LoVo (cell line): ENCODE results near the gene S1PR2.
"Not testable (repeated sequence)": the region's sequence is repeated elsewhere in the genome, so short reads cannot be mapped to it uniquely, and the experiment has no call there.

Experiments
- DNase-seq: peaks from one replicate; pipeline ENCODE4 v3.0.0-alpha.2; 2016; ENCODE audit warnings: low spot score

S1PR2 gene

DNA sequence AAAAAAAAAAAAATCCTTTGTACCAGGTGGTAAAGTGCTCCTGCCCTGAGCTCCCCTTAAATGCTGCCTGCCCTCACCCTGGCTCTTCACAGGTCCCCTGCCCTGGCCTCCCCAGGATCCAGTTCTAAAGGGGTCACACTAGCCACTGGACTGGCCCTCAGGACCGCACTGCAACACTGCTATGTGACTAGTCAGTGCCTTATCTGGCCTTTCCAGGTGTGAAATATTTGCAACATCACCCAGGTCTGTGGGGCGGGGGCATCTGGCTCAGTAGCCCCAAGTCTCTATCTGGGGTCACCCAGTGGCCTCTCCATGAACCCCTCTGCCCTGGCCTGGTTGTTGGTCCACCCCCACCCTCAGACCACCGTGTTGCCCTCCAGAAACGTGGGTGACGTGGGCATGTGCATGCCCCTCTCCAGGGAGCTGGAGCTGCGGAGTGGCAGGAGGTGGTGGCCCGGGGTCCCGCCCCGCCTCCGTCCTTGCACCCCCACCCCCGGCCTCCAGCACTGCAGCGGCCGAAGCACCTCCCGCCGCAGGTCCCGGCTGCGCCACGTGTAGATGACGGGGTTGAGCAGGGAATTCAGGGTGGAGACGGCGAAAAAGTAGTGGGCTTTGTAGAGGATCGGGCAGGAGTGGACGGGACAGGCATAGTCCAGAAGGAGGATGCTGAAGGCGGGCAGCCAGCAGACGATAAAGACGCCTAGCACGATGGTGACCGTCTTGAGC is 7.5 kb downstream of the S1PR2 start:
- DNase-seq = no peak

DNA sequence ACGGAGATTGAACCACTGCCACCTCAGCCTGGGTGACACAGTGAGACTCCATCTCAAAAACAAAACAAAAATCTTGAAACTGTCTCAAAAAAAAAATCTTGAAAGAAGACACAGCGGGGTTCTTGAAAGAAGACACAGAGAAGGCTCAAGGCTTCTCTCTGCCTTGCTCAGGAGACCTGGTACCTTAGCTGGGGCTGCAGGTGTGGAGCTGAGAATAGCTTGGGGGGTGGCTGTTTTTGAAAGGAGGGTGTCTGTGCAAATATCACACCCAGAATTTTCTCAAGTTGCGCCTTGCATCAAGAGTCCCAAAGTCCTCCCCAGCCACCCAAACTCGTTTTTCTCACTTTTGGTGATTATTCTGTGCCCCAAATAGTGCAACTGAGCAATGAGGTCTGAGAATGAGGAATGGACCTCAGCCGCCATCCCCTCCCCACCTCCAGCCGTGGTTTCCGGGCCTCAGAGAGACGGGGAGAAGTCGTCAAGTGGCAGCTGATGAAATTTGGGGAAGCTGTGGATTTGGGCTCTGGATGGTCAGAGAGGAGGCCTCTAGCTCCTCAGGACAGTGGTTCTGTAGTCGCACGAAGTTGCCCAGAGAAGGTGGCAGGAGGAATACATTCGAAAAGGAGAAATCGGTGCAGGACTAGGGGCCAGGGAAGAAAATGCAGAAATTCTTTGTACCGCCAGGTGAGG is 8.8 kb downstream of the S1PR2 start:
- no peak for DNase-seq

GRCh38 chr19:10220695-10221094 is 10.4 kb downstream of the S1PR2 start:
- no peak for DNase-seq

DNA sequence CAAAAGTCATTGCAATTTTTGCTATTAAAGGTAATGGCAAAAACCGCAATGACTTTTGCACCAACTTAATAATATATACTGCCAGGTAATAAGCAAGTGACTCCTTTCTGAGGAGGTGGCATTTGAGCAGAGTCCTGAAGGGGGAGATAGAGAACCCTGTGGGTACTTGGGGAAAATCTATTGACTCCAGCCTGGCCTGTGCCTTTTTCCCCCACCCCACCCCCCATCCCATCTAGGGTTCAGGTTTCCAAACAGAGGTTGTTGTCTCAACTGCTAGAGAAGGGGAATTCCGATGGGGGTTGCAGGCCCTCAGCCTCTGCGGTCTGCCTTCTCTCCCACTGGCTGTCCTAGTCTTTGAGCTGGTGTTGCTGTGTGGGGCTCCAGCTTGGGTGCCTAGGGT is 11.5 kb downstream of the S1PR2 start:
- no peak for DNase-seq

DNA sequence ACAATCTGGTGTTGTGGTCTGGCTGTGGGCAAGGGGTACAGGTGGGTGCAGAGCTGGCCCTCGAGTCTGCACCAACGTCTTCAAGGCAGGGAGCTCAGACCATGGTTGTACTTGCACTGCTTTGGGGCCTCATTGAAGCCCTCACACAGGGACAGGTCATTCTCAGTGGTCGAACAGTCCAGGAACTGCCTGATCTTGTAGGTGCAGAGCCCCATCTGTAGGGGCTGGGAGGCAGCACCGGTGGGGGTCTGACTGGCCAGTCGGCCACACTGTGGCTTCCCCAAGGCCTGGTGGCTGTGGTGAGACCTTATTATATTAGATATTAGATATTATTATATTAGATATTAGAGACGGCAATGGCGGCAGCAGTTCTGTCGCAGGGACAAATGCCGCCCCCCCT is 14.0 kb downstream of the S1PR2 start:
- no peak for DNase-seq

GRCh38 chr19:10214784-10215183 is 16.3 kb downstream of the S1PR2 start:
- DNase-seq = no peak

DNA sequence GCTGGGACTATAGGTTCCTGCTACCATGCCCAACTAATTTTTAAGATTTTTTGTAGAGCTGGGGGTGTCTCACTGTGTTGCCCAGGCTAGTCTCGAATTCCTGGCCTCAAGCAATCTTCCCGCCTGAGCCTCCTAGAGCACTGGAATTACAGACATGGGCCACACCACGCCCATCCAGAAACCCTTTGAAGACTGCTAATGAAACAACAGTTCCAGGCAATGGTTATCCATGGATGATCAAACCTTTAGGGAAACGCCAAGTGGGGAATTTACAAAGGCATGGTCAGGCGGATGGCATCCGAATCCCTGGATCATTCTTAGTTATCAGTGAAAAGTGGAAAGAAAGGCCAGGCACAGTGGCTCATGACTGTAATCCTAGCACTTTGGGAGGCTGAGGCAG is 19.4 kb downstream of the S1PR2 start:
- no peak for DNase-seq

DNA sequence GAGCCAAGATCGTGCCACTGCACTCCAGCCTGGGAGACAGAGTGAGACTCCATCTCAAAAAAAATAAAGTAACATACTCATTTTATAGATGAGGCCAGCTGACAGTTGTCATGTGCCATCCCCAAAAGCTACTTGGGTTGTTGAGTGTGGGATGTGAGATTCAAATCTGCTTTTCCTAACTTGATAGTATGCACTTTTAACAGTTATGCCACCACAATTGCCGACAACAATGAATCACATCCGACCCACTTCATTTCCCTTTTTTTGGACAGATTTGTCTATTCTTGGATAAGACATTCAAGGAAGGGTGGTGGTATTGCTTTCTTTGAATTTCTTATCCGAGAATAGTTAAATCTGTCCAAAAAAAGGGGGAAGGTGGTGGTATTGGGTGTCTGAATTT is 20.1 kb downstream of the S1PR2 start:
- no peak for DNase-seq

DNA sequence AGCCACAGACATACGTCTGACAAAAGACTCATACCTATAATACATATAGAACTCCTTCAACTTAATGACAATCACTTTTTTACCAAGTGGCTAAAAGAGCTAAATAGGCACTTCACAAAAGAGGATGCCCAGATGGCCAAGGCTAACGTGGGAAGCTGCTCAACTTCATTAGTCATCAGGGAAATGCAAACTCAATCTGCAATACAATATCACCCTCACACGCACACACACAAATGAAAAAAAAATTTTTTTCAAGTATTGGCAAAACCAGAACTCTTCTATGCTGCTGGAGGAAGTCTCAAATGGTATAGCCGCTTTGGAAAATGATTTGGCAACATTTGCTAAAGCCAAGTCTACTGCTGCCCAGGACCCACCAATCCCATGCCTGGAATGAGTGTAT is 21.8 kb downstream of the S1PR2 start:
- no peak for DNase-seq

- DNase-seq = no peak
These were observed 24.1 kb downstream of the S1PR2 start for GRCh38 chr19:10207026-10207425.

DNA sequence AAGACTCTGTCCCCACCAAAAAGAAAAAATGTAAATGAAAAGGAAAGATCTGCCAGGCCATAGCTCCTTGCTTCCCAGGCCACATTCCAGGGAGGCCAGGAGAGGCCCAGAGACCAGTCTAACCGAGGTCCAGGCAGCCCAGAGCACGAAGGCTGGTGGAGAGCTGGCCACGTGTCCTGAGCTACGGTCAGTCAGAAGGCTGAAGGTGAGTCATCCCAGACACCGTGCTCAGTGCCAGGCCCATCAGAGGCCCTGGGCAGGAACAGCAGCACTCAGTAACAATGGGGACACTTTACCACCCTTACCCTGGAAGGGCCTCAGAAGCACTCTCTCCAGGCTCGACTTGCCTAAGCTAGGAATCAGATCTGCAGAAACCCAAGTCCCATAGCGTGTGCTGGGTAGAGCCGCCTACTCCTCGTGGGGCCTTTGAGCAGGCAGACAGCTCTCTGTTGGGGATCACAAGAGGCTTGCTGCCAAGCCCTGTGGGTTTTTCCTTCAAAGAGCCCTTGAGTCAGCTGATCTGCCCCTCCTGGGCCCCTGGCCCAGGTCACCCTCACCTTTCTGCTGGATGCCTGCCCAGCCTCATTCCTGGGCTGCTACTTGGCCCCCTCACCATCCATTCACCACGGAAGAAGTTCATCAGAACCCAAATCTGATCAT is 24.8 kb downstream of the S1PR2 start:
- DNase-seq = no peak

DNA sequence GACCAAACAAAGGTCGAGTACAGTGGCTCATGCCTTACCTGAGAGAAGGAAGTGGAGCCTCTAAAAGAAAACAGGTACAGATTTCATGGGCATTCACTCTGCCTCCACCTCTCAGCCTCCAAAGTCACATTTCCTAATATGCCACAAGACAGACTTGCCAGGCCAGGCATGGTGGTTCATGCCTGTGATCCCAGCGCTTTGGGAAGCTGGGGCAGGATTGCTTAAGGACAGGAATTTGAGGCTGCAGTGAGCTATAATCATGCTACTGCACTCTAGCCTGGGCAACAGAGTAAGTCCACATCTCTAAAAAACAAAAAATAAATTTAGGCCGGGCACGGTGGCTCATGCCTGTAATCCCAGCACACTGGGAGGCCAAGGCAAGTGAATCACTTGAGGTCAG is 25.5 kb downstream of the S1PR2 start:
- no peak for DNase-seq

- DNase-seq = no peak
These were observed 27.4 kb downstream of the S1PR2 start for GRCh38 chr19:10203686-10204085.

DNA sequence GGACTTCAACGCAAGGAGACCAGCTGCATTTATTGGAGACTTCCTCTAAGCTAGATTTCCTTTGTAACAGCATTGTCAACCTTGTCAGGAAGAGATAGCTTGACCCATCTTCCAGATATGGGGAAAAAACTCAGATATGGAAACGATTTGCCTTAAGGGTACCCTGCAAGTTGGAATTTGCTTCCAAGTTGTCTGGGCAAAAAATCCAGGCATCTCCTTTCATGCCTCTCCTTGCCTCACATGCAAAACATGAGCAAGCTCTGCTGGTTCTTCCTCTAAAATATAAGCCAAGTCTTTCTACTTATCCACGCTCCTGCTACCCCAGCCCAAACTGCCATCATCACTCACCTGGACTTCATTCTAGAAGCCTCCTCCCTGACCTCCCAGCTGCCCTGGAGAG is 30.0 kb downstream of the S1PR2 start:
- DNase-seq = no peak

- DNase-seq = not testable (repeated sequence)
These were observed 31.0 kb downstream of the S1PR2 start for GRCh38 chr19:10200101-10200500.

- not testable (repeated sequence) for DNase-seq
These were observed 32.1 kb downstream of the S1PR2 start for GRCh38 chr19:10198889-10199644.

- no peak for DNase-seq
These were observed 36.0 kb downstream of the S1PR2 start for GRCh38 chr19:10195199-10195519.

- DNase-seq = peak; percentile 96
These were observed 36.5 kb downstream of the S1PR2 start, which contains the start of gene DNMT1 for GRCh38 chr19:10194500-10195198. Gene DNMT1 (minus strand): TSS chr19:10194953. CDS start chr19:10194899, 54 bp downstream.

- DNase-seq = peak; percentile 9
These were observed 37.2 kb downstream of the S1PR2 start for GRCh38 chr19:10193790-10194499.

DNA sequence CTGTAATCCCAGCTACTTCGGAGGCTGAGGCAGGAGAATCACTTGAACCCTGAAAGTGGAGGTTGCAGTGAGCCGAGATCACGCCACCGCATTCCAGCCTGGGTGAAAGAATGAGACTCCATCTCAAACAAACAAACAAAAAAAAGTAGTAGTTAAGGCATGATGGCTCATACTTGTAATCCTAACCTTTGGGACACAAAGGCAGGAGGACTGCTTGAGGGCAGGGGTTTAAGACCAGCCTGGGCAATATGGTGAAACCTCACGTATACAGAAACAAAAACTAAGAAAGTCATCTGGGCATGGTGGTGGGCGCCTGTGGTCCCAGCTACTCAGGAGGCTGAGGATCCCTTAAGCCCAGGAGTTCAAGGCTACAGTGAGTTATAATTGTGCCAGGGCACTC is 38.2 kb downstream of the S1PR2 start:
- no peak for DNase-seq

GRCh38 chr19:10191347-10191746 is 39.8 kb downstream of the S1PR2 start:
- DNase-seq = no peak
